GM12891 (cell line): Measurements from ENCODE around the gene CNTN4.
"Not testable (repeated sequence)": the region's sequence is repeated elsewhere in the genome, so short reads cannot be mapped to it uniquely, and the experiment has no call there.

Experiments
- PAX5 ChIP-seq: IDR thresholded peaks from 2 replicates; pipeline ENCODE4 v1.6.1; 2011; ENCODE audit warnings: low read length, moderate library complexity, mild to moderate bottlenecking; ENCODE audit not compliant: insufficient read depth, severe bottlenecking
- POLR2AphosphoS5 ChIP-seq: IDR thresholded peaks from 2 replicates; pipeline ENCODE4 v1.6.1; 2011; ENCODE audit warnings: low read depth, low read length, control low read depth

DNA sequence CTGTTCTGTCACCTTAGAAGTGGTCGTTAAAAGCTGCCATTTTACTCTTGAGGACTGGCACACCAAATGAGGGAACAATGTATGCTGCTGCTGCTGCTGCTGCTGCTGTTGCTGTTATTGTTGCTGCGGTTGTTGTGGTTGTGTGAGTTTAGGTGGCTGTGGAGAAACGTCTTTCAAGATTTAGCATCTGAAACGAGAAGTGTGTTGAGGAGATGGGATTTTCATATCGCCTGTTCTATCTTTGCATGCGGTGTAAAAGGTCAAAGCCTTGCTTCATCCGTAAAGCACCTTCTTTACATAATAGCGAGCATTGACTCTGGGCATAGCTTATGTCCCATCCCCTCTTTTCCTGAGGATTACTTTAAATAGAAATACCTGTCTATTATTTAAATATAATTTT is 428.7 kb downstream of the CNTN4 start:
- not testable (repeated sequence) for TF ChIP-seq POLR2AphosphoS5, PAX5
